Measurements from ENCODE around the gene DLX4.

GRCh38 chr17:50003911-50004310 lies 34.9 kb downstream of the DLX4 start:
- TF ChIP-seq RARB (CRISPR knock-in tag; IDR thresholded peaks at IDR 0.05): no peak
- TF ChIP-seq ZNF8 (CRISPR knock-in tag; IDR thresholded peaks at IDR 0.05): no peak
- TF ChIP-seq, protein P1, sequence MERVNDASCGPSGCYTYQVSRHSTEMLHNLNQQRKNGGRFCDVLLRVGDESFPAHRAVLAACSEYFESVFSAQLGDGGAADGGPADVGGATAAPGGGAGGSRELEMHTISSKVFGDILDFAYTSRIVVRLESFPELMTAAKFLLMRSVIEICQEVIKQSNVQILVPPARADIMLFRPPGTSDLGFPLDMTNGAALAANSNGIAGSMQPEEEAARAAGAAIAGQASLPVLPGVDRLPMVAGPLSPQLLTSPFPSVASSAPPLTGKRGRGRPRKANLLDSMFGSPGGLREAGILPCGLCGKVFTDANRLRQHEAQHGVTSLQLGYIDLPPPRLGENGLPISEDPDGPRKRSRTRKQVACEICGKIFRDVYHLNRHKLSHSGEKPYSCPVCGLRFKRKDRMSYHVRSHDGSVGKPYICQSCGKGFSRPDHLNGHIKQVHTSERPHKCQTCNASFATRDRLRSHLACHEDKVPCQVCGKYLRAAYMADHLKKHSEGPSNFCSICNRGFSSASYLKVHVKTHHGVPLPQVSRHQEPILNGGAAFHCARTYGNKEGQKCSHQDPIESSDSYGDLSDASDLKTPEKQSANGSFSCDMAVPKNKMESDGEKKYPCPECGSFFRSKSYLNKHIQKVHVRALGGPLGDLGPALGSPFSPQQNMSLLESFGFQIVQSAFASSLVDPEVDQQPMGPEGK (CRISPR knock-in tag; IDR thresholded peaks at IDR 0.05; ENCODE audit: borderline replicate concordance): no peak
- no peak for TF ChIP-seq ZFP30 (CRISPR knock-in tag; IDR thresholded peaks at IDR 0.05)
